ENCODE data around the gene SENP3.
A peak's percentile ranks its signal among the peaks of the same experiment; 100 is the strongest.
"Not testable (repeated sequence)": the region's sequence is repeated elsewhere in the genome, so short reads cannot be mapped to it uniquely, and the experiment has no call there.

SENP3 gene

DNA sequence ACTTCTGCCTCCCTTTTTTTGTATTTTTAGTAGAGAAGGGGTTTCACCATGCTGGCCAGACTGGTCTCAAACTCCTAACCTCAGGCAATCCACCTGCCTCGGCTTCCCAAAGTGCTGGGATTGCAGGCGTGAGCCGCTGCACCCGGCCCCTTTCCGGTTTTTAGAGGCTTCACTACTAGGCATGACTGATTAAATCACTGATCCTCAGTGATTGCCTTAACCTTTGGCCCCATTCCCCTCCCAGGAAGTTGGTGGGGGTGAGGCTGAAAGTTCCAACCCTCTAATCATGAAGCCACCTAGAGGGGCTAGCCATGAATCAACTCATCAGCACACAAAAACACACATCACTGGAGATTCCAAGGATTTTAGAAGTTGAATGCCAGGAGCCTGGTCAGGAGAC lies 35.8 kb downstream of the SENP3 start:
- DNase-seq (ENCODE audit: low spot score): not testable (repeated sequence)

GRCh38 chr17:7606280-7606679 lies 44.6 kb downstream of the SENP3 start:
- no peak for DNase-seq (ENCODE audit: low spot score)

DNA sequence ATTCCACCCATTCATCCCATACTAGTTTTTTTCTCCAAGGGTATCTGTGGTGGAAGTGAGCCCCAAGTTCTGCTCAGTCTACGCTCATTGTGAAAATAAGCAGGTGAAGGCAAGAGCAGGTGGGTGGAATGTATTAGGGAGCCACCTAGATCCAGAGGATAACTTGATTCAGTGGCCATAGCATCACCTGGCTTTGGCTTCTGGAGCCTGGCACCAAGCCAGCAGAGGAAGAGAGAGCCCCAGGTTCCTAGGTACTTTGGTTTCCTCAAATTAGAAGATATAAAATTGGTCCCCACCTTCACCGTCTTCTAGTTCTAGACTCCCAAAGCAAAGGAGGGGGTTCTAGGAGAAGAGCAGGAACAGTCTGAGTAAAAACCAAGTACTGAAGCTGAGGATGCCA lies 48.9 kb downstream of the SENP3 start:
- no peak for DNase-seq (ENCODE audit: low spot score)

DNA sequence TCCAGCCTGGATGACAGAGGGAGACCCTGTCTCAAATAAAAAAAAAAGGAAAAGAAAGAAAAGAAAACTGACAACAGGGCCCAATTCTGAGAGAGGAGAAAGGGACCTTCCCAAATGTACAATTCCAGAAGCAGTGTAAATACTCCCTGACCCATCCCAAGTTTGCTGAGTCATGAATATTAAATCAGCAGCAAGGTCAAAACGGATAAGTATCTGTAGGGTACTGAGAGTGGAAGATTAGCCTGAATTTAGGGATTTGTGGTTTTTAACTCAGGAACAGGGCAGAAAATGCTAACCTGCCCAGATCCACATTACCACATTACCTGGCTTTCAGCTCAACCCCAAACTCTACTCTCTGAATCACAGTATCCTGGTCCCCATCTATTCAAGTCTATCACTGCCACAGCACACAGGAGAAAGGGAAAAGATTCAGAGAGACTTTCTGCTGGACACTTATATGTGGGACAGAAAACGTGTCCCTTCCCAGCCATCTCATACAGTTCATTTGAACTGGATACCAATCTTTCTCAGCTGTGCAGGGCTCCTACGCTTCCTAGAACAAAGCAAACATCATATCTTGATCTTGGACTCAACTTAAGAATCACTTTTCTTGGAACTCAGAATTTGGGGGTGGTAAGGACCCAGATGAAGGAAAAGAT lies 50.0 kb downstream of the SENP3 start:
- no peak for DNase-seq (ENCODE audit: low spot score)

- DNase-seq (ENCODE audit: low spot score): no peak
Observed at GRCh38 chr17:7612294-7612640, 50.5 kb downstream of the SENP3 start.

GRCh38 chr17:7613769-7614424 lies 52.2 kb downstream of the SENP3 start:
- peak; percentile 42 for DNase-seq (ENCODE audit: low spot score)

- DNase-seq (ENCODE audit: low spot score): peak; percentile 100
Observed at GRCh38 chr17:7614425-7615264, 52.9 kb downstream of the SENP3 start, which contains the start of gene FXR2. Gene FXR2 (minus strand): TSS chr17:7614897. CDS start chr17:7614532, 365 bp downstream.

- DNase-seq (ENCODE audit: low spot score): no peak
Observed at GRCh38 chr17:7615265-7615747, 53.6 kb downstream of the SENP3 start.

DNA sequence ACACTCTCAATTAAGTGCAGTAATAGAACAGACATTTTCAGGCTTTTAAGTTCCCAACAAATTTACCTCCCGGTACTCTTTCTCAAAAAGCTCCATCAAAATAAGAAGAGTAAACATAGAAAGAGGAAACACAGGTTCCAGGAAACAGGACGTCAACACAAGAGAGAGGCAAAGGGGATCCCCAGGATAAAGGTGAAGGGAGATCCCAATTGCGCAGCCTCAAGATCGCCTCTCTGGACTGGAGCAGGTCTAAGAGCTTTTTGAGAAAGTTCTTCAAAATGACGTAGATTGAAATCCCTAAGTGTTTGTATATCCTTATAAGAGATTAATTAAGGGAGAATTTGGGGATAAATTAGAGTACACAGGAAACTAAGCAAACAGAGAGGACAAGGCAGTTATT lies 56.9 kb downstream of the SENP3 start:
- no peak for DNase-seq (ENCODE audit: low spot score)

DNA sequence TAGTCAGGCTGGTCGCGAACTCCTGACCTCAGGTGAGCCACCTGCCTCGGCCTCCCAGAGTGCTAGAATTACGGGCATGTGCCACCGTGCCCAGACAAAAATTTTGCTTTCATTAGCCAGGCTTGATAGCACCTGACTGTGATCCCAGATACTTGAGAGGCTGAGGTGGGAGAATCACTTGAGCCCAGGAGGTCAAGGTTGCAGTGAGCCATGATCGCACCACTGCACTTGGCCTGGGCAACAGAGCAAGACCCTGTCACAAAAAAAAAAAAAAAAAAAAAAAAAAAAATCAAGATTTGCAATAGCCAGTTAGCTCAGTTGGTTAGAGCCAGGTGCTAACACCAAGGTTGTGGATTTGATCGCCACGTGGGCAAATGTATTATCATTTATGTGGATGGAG lies 59.1 kb downstream of the SENP3 start:
- DNase-seq (ENCODE audit: low spot score): no peak
